OCI-LY3 (cell line): Measurements from ENCODE around the gene CDPF1.

Experiments used
- CTCF ChIP-seq: fragments of 200-600, 300-600 bp; sonication (generic); IDR thresholded peaks from 2 replicates; pipeline ENCODE4 v1.5.1; 2014; ENCODE audit warnings: antibody characterized with exemption, low read length, low read depth
- EZH2phosphoT487 ChIP-seq: fragments of 200-600 bp; shearing (Covaris generic); IDR thresholded peaks from 2 replicates; pipeline ENCODE4 v1.6.1; 2018; ENCODE audit warnings: antibody characterized with exemption, mixed run types, low read depth

GRCh38 chr22:46240073-46240472 lies 10.0 kb downstream of the CDPF1 start:
- TF ChIP-seq CTCF (no peak), EZH2phosphoT487 (no peak)
